Ovary (tissue), 9 donors: ENCODE results near the gene SPAG6. TPM values are rescaled to one million over a fixed set of nuclear protein-coding genes. Genes with fewer than 3 reads are reported as not detected.

Experiments
- DNase-seq, 5 donors: peaks; one replicate each; pipeline ENCODE4 v3.0.0-alpha.2; 2019 to 2020
- H3K27ac ChIP-seq, 2 donors: fragments of 200-600 bp; one replicate each; pipeline versions ENCODE4 v1.5.1 to v1.8.0; 2019 to 2022
- H3K27me3 ChIP-seq: fragments of 200-600 bp; one replicate; pipeline ENCODE4 v1.8.0; 2022
- H3K36me3 ChIP-seq: fragments of 200-600 bp; sonication (generic); one replicate; pipeline ENCODE4 v1.5.1; 2019
- H3K4me1 ChIP-seq: one replicate; pipeline ENCODE4 v1.8.1; 2013; ENCODE audit warnings: mild to moderate bottlenecking, moderate library complexity; ENCODE audit not compliant: insufficient read depth
- H3K4me3 ChIP-seq: fragments of 200-600 bp; sonication (generic); one replicate; pipeline ENCODE4 v1.5.1; 2017
- H3K9me3 ChIP-seq, 2 donors: fragments of 200-600 bp in 1 of 2; sonication (generic) in 1 of 2; one replicate each; pipeline versions ENCODE4 v1.5.1 to v1.8.1; 2013 to 2019; ENCODE audit warnings: mild to moderate bottlenecking in 1 of 2, moderate library complexity in 1 of 2
- EP300 ChIP-seq: sonication (generic); formaldehyde crosslinking; IDR thresholded peaks from one replicate; pipeline ENCODE4 v1.6.1; 2017; ENCODE audit warnings: antibody characterized with exemption
- POLR2A ChIP-seq: fragments of 450-650 bp; IDR thresholded peaks from one replicate; pipeline ENCODE4 v1.6.1; 2017; ENCODE audit warnings: antibody characterized with exemption, mild to moderate bottlenecking, moderate library complexity
- whole genome bisulfite sequencing, 3 donors: extraction: QIAGEN DNeasy Blood & Tissue Kit in 1 of 3; methylation state at CpG; one replicate each; pipeline versions ENCODE4 v1.1.5 to v1.1.7; 2013 to 2017; 5-methylcytosine and 5-hydroxymethylcytosine counted together
- intact Hi-C, 4 donors: fragments of 100-400 bp; cut with DNase I; formaldehyde crosslinking; loops; one replicate each; pipeline versions ENCODE4 v1.11.0 to v1.15.1; 2022 to 2023
- polyA plus RNA-seq, 2 donors: library from polyadenylated mRNA; stranded (reverse); fragments of 200-250 nt in 1 of 2; fragments of 350-450 nt in 1 of 2; fragmentation: Illumina TruSeq in 1 of 2; extraction: RNeasy Lipid Tissue Mini Kit (QIAGEN cat#74804) in 1 of 2; gene quantifications; one replicate each; pipeline ENCODE4 v1.2.3, GENCODE V29; 2013 to 2014
- small RNA-seq: library from RNA; depleted of rRNA; stranded (forward); fragments of <200 nt; gene quantifications from one replicate; pipeline ENCODE3, GENCODE V24; 2016
- total RNA-seq, 7 donors: library from RNA; depleted of rRNA in 2 of 7; stranded (reverse); fragments of >200 nt in 2 of 7; fragmentation: NEBNext Ultra II Directional in 3 of 7; extraction: Animal tissue kit (Norgen Biotek cat#: 25700) in 3 of 7; gene quantifications; one replicate each; pipeline versions ENCODE4 v1.1.0 to v1.2.4, GENCODE V29; 2016 to 2023
- TF ChIP-seq, protein P1 (sequence below), 3 donors: fragments of 450-650 bp in 2 of 3; fragments of 200-600 bp in 1 of 3; IDR thresholded peaks; one replicate each; pipeline versions ENCODE4 v1.5.1 to v1.8.0; 2016 to 2022; ENCODE audit warnings: antibody characterized with exemption in 3 of 3, mild to moderate bottlenecking in 1 of 3
- donor health status: DM: no; HTN: no; CAD: no; lungs with moderate emphysema.
- donor health status: DM: no; HTN: no; CAD: no.
- donor health status: Bipolar disorder and iron deficiency.
- donor health status: DM: yes; HTN: yes; CAD: no.
- donor health status: DM: no; HTN: no; CAD: no.
- donor health status: DM: yes; HTN: yes; CAD: no.

The SPAG6 gene
- total and polyA plus RNA-seq, 9 donors = 0.04 to 22.1 (median 0.67) TPM; not detected in 2

GRCh38 chr10:22464966-22465629 lies 119.8 kb downstream of the SPAG6 start:
- 84 to 85% (median 85%) methylated on average over 5 of the region's 5 CpGs for WGBS, 3 donors

DNA sequence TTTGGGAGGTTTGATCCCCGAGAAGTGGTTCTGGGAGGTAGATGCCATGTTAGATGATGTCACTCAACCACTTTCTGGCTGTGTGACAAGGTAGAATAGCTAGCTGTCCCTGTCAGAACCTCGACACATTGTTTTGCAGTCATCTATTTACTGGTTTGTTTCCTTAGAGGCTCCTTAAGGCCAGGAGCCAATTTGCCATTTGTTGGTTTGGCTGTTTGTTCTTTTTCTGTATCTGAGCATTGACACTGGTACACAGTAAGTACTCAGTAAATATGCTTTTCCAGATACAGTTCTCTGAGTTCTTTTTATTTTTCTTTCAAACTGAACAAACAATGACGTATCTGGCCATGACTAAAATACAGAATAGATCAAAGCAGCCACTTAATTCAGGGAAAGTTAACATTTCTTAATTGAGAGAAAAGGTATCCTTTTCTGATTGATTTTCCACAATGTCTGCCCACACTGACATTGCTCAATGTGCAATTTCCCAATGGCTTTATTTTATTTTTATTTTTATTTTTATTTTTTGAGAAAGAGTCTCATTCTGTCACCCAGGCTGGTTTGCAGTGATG lies 121.6 kb downstream of the SPAG6 start:
- Histone ChIP-seq H3K4me1 (no peaks in the 10 kb centered on the region), H3K27me3 (no peaks in the 10 kb centered on the region), H3K9me3 (no peaks in the 10 kb centered on the region), H3K4me3 (no peak overlapping the region), H3K36me3 (no peaks in the 10 kb centered on the region), H3K27ac (no peak overlapping the region)
- WGBS, 3 donors = 75 to 81% (median 78%) methylated on average over 3 of the region's 3 CpGs
- intact Hi-C loops = no loop called here
- no peak for DNase-seq
- TF ChIP-seq EP300 (no peak), POLR2A (no peak)
- TF ChIP-seq, protein P1, sequence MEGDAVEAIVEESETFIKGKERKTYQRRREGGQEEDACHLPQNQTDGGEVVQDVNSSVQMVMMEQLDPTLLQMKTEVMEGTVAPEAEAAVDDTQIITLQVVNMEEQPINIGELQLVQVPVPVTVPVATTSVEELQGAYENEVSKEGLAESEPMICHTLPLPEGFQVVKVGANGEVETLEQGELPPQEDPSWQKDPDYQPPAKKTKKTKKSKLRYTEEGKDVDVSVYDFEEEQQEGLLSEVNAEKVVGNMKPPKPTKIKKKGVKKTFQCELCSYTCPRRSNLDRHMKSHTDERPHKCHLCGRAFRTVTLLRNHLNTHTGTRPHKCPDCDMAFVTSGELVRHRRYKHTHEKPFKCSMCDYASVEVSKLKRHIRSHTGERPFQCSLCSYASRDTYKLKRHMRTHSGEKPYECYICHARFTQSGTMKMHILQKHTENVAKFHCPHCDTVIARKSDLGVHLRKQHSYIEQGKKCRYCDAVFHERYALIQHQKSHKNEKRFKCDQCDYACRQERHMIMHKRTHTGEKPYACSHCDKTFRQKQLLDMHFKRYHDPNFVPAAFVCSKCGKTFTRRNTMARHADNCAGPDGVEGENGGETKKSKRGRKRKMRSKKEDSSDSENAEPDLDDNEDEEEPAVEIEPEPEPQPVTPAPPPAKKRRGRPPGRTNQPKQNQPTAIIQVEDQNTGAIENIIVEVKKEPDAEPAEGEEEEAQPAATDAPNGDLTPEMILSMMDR (IDR thresholded peaks at IDR 0.05) = no peak

More at GRCh38 chr10:22464966-22465629, 119.8 kb downstream of the SPAG6 start:
- no peak for TF ChIP-seq EP300
- TF ChIP-seq, protein P1 (IDR thresholded peaks at IDR 0.05) = no peak
- no peak for TF ChIP-seq POLR2A
- Histone ChIP-seq H3K27me3 (no peaks in the 10 kb centered on the region), H3K36me3 (no peaks in the 10 kb centered on the region), H3K4me1 (no peaks in the 10 kb centered on the region), H3K4me3 (no peak overlapping the region), H3K27ac (no peak overlapping the region), H3K9me3 (no peaks in the 10 kb centered on the region)
- no peak for DNase-seq
- intact Hi-C loops = loop anchor here in 1 of 4 donors (5.0 kb wide), 1 partner anchor 502 kb away; no protein-coding TSS in a partner anchor

Small RNAs within 50 kb of the gene (small RNA-seq; reads per million reads assigned to genes)
- gene AL158211.3 = not detected

Other genes with a start within 250 kb of the SPAG6 start
- not detected for gene EBLN1, start 127.5 kb upstream of the SPAG6 start, total RNA-seq
- gene EBLN1, start 127.5 kb upstream of the SPAG6 start, polyA plus RNA-seq = not detected
- gene COMMD3, start 29.1 kb upstream of the SPAG6 start, total RNA-seq = 10 to 100 TPM; 18.8 to 42.3 (median 31.4) TPM
- gene COMMD3, start 29.1 kb upstream of the SPAG6 start, polyA plus RNA-seq = 10 to 100 TPM; 39.7 to 54.5 TPM
- 10 to 100 TPM; 18.7 to 53.8 (median 39.6) TPM for gene BMI1, start 24.4 kb upstream of the SPAG6 start, total RNA-seq
- gene BMI1, start 24.4 kb upstream of the SPAG6 start, polyA plus RNA-seq = 10 to 100 TPM; 25.3 to 63.3 TPM